ENCODE results near the gene HAGH. TPM values are rescaled to one million over a fixed set of nuclear protein-coding genes. Genes with fewer than 3 reads are reported as not detected.
A peak's percentile ranks its signal among the peaks of the same experiment; 100 is the strongest.

HAGH gene
- total RNA-seq, 2 donors from 2014 or later, result 31.7 to 65.6 TPM

DNA sequence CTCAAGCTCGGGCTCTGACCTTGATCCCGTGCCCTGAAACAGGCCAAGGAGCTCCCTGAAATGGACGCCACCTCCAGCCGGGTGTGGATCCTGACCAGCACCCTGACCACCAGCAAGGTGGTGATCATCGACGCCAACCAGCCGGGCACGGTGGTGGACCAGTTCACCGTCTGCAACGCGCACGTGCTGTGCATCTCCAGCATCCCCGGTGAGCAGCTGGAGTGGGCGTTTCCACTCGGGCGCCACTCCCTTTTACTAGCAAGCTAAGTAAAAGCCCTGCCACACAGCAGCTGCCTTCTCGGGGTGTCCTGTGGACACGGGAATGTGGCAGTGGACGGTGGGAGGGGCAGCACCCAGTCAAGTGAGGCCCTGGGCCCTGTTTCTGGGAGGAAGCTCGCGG, 61.7 kb downstream of the HAGH start:
- DNase-seq (ENCODE audit: low spot score in 2 of 2), result no peak
- no peak for ATAC-seq
- no peaks in the 10 kb centered on the region for H3K36me3 Mint-ChIP-seq
- H3K27ac Mint-ChIP-seq, result no peak overlapping the region
- H3K9me3 Mint-ChIP-seq, result no peaks in the 10 kb centered on the region

DNA sequence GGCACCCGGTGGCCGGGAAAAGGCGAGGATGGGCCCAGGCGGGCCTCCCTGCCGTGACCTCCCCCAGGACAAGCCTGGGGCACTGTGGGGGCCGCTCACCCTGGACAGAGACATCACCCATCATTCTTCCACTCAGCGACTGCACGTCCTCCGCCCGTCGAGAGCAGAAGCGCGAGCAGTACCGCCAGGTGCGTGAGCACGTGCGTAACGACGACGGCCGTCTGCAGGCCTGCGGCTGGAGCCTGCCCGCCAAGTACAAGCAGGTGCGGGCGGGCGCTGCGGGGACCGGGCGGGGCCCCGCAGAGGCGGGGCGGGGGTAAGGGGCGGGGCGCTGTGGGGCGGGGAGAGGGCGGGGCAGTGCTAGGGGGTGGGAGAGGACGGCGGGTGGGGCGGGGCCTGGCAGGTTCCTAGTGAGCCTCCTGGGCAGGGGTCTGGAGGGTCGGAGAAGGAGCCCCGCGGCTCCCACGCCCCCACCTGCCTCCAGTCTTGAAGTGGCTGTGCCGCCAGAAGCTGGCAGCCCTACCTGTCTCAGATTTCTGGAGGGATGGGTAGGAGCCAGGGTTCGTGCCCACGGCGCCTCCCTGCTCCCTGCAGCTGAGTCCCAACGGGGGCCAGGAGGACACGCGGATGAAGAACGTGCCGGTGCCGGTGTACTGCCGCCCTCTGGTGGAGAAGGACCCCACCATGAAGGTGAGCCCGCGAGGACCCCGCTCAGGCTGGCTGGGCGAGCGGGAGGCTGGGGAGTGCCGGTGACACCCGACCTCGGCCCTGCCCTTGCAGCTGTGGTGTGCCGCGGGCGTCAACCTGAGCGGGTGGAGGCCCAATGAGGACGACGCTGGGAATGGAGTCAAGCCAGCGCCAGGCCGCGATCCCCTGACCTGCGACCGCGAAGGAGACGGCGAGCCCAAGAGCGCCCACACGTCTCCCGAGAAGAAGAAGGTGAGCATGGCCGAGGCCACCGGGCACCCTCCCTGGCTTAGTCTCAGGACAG, 62.8 kb downstream of the HAGH start:
- Mint-ChIP-seq H3K27ac (no peak overlapping the region), H3K36me3 (no peaks in the 10 kb centered on the region), H3K9me3 (no peaks in the 10 kb centered on the region)
- ATAC-seq, result no peak
- no peak for DNase-seq (ENCODE audit: low spot score in 2 of 2)

DNA sequence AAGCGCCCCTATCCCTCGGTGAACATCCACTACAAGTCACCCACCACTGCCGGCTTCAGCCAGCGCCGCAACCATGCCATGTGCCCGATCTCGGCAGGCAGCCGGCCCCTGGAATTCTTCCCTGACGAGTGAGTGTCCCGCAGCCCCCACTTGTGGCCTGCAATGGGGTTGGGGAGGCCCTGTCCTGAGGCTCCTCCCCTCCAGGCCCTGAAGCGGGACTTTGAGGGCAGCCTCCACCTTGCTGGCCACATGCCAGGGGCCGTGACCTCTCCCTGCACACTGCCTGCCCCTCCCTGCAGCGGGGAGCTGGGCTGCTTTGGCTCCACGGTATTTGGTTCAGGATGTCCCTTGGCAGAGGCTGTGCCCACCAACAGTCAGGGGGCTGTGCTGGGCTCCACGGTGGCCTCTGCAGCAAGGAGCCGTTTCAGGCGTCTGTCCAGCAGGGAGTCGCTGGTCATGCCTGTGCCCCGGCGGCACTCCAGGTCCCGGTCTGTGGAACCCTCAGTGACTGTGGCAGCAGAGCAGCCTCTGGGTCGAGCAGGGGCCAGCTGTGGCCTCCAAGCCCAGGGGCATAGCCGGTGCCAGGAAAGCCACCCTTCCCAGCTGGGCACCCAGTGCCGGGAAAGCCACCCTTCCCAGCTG, 63.6 kb downstream of the HAGH start:
- H3K27ac Mint-ChIP-seq, result no peak overlapping the region
- no peaks in the 10 kb centered on the region for H3K36me3 Mint-ChIP-seq
- H3K9me3 Mint-ChIP-seq, result no peaks in the 10 kb centered on the region
- DNase-seq (ENCODE audit: low spot score in 2 of 2) (no peak), ATAC-seq (no peak)

DNA sequence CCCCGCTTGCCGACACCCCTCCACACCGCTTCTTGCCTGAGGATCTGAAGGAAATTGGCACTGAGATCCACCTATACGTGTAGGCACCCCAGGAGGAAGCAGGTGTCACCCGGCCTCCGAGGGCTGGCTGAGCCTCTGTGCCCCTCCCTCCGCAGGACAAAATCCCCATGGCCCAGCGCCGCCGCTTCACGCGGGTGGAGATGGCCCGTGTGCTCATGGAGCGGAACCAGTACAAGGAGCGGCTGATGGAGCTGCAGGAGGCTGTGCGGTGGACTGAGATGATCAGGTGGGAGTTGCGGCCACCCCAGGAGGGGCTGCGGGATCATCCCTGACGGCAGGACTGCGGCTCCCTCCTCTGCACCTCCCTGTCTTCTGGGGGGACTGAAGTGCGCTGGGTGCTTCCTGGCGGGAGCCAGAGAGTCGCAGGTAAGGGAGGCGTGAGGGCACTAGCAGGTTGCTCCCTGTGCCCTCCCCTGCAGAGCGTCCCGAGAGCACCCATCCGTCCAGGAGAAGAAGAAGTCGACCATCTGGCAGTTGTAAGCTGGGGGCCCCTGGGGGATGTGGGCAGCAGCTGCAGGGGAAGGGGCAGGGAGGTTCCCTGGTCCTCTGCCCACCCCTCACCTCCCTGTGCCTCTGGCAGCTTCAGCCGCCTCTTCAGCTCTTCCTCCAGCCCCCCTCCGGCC, 64.3 kb downstream of the HAGH start:
- H3K36me3 Mint-ChIP-seq, result no peaks in the 10 kb centered on the region
- ATAC-seq (no peak), DNase-seq (ENCODE audit: low spot score in 2 of 2) (no peak)
- no peaks in the 10 kb centered on the region for H3K9me3 Mint-ChIP-seq
- H3K27ac Mint-ChIP-seq, result no peak overlapping the region

DNA sequence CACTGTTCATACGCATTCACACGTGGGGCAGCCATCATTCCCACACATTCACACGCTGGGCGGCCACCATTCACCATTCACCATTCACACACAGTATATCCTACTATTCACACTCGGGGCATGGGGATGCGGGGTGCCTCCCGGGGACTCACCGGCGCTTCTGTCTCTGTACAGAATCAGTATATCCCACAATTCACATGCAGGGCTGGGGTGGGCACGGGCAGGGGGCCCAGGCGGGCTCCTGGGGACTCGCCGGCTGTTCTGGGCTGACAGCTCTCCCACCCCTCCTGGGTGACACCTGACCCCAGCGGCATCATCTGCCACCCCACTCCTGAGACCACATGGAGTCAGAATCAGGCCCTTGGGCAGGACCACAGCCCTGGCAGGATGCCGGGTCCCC, 64.9 kb downstream of the HAGH start:
- DNase-seq (ENCODE audit: low spot score in 2 of 2), result no peak
- ATAC-seq, result no peak
- Mint-ChIP-seq H3K9me3 (no peaks in the 10 kb centered on the region), H3K36me3 (no peaks in the 10 kb centered on the region), H3K27ac (peak overlapping the region in 1 of 2 donors; percentile 44)

DNA sequence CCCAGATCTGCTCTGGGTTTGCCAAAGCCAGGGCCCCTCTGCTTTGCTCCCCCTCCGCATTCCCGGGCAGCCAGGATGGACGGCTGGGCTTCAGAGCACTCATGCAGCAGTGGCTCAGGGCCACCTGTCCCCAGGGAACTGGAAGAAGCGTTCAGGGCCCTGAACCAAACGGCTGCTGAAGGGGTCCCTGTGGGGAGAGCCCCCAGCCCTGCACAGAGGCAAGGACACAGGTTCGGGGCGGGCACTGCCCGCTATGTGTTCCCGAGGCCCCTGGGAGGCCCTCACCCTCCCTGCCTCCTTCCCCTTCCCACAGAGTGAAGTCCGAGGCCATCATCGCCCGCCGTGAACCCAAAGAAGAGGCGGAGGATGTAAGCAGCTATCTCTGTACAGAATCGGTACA, 65.7 kb downstream of the HAGH start:
- Mint-ChIP-seq H3K9me3 (no peaks in the 10 kb centered on the region), H3K27ac (no peak overlapping the region), H3K36me3 (no peaks in the 10 kb centered on the region)
- ATAC-seq (no peak), DNase-seq (ENCODE audit: low spot score in 2 of 2) (no peak)

DNA sequence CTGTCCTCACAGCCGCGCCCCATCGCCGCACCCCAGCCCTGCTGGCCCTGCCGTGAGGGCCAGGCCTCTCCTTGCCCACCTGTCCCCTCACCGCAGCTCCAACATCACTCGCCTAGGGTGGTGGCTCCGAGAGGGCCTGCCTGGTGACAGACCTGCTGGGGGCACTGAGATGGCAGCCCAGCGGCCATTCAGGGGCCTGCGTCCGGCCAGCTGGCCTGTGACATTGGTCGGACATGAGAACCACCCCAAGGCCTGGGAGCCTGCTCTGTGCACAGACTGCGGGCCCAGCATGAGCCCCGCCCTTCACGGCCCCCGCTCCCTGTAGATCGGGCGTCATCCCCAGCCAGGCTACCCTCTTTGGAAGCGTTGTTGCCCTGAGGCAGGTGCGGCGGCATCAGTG, 67.1 kb downstream of the HAGH start:
- no peaks in the 10 kb centered on the region for H3K9me3 Mint-ChIP-seq
- ATAC-seq (no peak), DNase-seq (ENCODE audit: low spot score in 2 of 2) (no peak)
- no peak overlapping the region for H3K27ac Mint-ChIP-seq
- no peaks in the 10 kb centered on the region for H3K36me3 Mint-ChIP-seq

DNA sequence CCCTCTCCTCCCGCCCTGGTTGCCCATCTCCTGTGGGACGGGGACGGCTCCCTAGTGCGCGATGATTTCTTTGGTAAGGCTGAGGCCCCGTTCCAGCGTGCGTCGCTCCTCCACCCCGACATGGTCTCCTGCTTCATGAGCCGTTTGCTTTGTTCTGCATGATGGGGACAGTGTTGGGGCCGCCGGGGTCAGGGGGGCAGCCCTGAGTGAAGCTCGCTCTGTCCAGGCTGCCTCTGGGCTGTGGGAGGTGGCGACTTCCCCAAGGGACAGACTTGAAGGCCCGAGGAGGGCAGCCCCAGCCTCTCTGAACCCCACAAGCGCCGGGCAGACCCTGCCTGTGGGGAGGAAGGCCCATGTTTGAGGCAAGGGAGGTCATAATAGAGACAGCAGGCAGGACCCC, 67.7 kb downstream of the HAGH start:
- H3K27ac Mint-ChIP-seq, result peak overlapping the region in 1 of 2 donors; percentile 70
- no peaks in the 10 kb centered on the region for H3K36me3 Mint-ChIP-seq
- H3K9me3 Mint-ChIP-seq, result no peaks in the 10 kb centered on the region
- DNase-seq (ENCODE audit: low spot score in 2 of 2), result no peak
- no peak for ATAC-seq

DNA sequence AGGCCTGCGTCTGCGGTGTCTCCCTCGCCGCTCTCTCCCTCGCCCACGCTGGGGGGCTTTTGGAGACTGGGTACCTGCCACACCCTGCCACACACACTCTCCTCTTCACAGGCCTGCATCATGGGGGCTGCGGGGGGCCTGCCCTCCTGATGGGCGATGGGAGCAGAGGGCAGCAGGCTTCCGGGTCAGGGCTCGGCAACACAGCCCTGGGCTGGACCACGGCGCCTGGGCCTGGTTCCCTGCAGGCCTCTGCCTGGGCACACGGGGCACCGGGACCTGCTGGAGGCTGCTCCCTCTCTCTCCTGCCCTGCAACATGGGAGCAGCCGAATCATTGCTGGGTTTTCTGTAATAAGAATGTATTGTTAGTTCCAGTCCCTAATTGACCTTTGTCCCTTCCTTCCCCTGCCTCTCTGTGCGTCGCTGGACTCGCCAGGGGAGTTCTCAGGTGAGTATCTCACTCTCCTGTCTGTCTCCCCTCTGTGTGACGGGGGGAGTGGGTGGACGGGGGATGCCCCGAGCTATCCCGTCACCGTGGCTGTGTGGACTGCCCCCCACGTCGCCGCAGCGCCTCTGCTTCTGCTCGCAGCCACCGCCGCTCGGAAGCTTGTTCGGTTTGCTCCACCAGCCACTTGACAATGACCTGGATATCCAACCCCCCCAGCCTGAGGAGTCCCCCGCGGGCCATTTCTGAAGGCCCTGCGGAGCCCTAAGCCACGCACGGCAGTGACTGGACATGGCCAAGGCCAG, 68.7 kb downstream of the HAGH start:
- Mint-ChIP-seq H3K36me3 (no peaks in the 10 kb centered on the region), H3K27ac (peak overlapping the region in 1 of 2 donors; percentile 72), H3K9me3 (no peaks in the 10 kb centered on the region)
- DNase-seq (ENCODE audit: low spot score in 2 of 2), result no peak
- no peak for ATAC-seq

Other genes with a start within 250 kb of the HAGH start
- 10 to 100 TPM; 16.0 to 17.1 TPM for gene IFT140, start 214.8 kb downstream of the HAGH start, total RNA-seq
- 10 to 100 TPM; 16.5 to 19.5 TPM for gene CRAMP1, start 214.5 kb downstream of the HAGH start, total RNA-seq
- gene JPT2, start 148.5 kb downstream of the HAGH start, total RNA-seq, result 10 to 100 TPM; 66.5 to 74.8 TPM
- 10 to 100 TPM; 76.1 to 83.6 TPM for gene MAPK8IP3, start 120.6 kb downstream of the HAGH start, total RNA-seq
- gene NME3, start 55.3 kb downstream of the HAGH start, total RNA-seq, result 10 to 100 TPM; 30.9 to 55.6 TPM
- gene EME2, start 54.0 kb downstream of the HAGH start, total RNA-seq, result 10 to 100 TPM; 21.9 to 24.0 TPM
- 100 to 1,000 TPM; 106 to 180 TPM for gene MRPS34, start 53.7 kb downstream of the HAGH start, total RNA-seq
- gene SPSB3, start 44.3 kb downstream of the HAGH start, total RNA-seq, result 10 to 100 TPM; 19.1 to 29.2 TPM
- gene NUBP2, start 43.9 kb downstream of the HAGH start, total RNA-seq, result 10 to 100 TPM; 41.0 to 48.3 TPM
- gene IGFALS, start 33.1 kb downstream of the HAGH start, total RNA-seq, result not detected
- gene FAHD1, start 381 bp upstream of the HAGH start, total RNA-seq, result 10 to 100 TPM; 11.9 to 13.0 TPM
- under 1 TPM; 0.43 to 0.45 TPM for gene MEIOB, start 45.3 kb upstream of the HAGH start, total RNA-seq
- gene HS3ST6, start 91.6 kb upstream of the HAGH start, total RNA-seq, result not detected
- 10 to 100 TPM; 17.3 to 41.7 TPM for gene MSRB1, start 116.4 kb upstream of the HAGH start, total RNA-seq
- gene RPL3L, start 127.9 kb upstream of the HAGH start, total RNA-seq, result not detected
- 10 to 100 TPM; 63.4 to 98.8 TPM for gene NDUFB10, start 132.7 kb upstream of the HAGH start, total RNA-seq
- 1,000 to 10,000 TPM; 5,211 to 5,668 TPM for gene RPS2, start 138.0 kb upstream of the HAGH start, total RNA-seq
- gene RNF151, start 140.0 kb upstream of the HAGH start, total RNA-seq, result under 1 TPM in 1 of 2 donors, not detected in 1; 0.41 TPM
- gene TBL3, start 145.2 kb upstream of the HAGH start, total RNA-seq, result 10 to 100 TPM; 18.8 to 37.2 TPM
- not detected for gene NOXO1, start 154.6 kb upstream of the HAGH start, total RNA-seq
- gene GFER, start 157.4 kb upstream of the HAGH start, total RNA-seq, result 10 to 100 TPM; 19.1 to 25.0 TPM
- 1 to 10 TPM; 2.0 to 9.0 TPM for gene SYNGR3, start 163.1 kb upstream of the HAGH start, total RNA-seq
- gene ZNF598, start 183.0 kb upstream of the HAGH start, total RNA-seq, result 10 to 100 TPM; 72.2 to 87.9 TPM
- 1 to 10 TPM in 1 of 2 donors, under 1 TPM in 1; 0.61 to 4.6 TPM for gene NPW, start 193.0 kb upstream of the HAGH start, total RNA-seq
- 1 to 10 TPM in 1 of 2 donors, under 1 TPM in 1; 0.82 to 3.7 TPM for gene NHERF2, start 200.1 kb upstream of the HAGH start, total RNA-seq
- 10 to 100 TPM; 21.6 to 25.3 TPM for gene NTHL1, start 221.0 kb upstream of the HAGH start, total RNA-seq
- gene TSC2, start 221.2 kb upstream of the HAGH start, total RNA-seq, result 100 to 1,000 TPM in 1 of 2 donors, 10 to 100 TPM in 1; 70.5 to 121 TPM

Data from activated naive CD4-positive, alpha-beta T cell treated with anti-CD3 and anti-CD28 coated beads, Interleukin-2, amount 50 U/mL, for 72 hours (primary cell).